BJ (cell line): ENCODE results near the gene TSTD2. TPM values are rescaled to one million over a fixed set of nuclear protein-coding genes. Genes with fewer than 3 reads are reported as not detected.

Experiments
- CTCF ChIA-PET: fragments of 350-600 bp; formaldehyde crosslinking; extraction: SDS; loops from one replicate; lab custom pipeline; 2021; ENCODE audit warnings: antibody characterized with exemption, inconsistent platforms; lab: Yijun Ruan, JAX
- POLR2A ChIA-PET: fragments of 300-600 bp; sonication (Branson Sonifier 250); formaldehyde crosslinking; extraction: SDS; loops from one replicate; lab custom pipeline; 2021; ENCODE audit warnings: antibody characterized with exemption; lab: Charles Lee
- DNase-seq: peaks from one replicate; pipeline ENCODE4 v3.0.0-alpha.2; 2011; ENCODE audit warnings: low read depth
- H3K27me3 ChIP-seq: 2 replicates; pipeline ENCODE4 v1.6.0; 2011; ENCODE audit warnings: low read length; ENCODE audit not compliant: control insufficient read depth, insufficient read depth
- H3K36me3 ChIP-seq: 2 replicates; pipeline ENCODE4 v1.5.1; 2011; ENCODE audit warnings: low read length; ENCODE audit not compliant: control insufficient read depth, insufficient read depth
- H3K4me3 ChIP-seq: 2 replicates; pipeline ENCODE4 v1.5.1; 2011; ENCODE audit warnings: low read depth, mild to moderate bottlenecking, control low read depth, low read length
- polyA plus RNA-seq: library from polyadenylated mRNA; depleted of rRNA; stranded (reverse); fragments of >200 nt; gene quantifications from 2 replicates; pipeline ENCODE4 v1.2.3, GENCODE V29; 2011
- TF ChIP-seq, protein P1 (sequence below): IDR thresholded peaks from 2 replicates; pipeline ENCODE4 v1.5.1; 2011; ENCODE audit warnings: low read depth, mild to moderate bottlenecking, control low read depth, inconsistent platforms, low read length, moderate library complexity; ENCODE audit not compliant: insufficient read depth

TSTD2 gene
- polyA plus RNA-seq, 1 experiment: 15.4 TPM

DNA sequence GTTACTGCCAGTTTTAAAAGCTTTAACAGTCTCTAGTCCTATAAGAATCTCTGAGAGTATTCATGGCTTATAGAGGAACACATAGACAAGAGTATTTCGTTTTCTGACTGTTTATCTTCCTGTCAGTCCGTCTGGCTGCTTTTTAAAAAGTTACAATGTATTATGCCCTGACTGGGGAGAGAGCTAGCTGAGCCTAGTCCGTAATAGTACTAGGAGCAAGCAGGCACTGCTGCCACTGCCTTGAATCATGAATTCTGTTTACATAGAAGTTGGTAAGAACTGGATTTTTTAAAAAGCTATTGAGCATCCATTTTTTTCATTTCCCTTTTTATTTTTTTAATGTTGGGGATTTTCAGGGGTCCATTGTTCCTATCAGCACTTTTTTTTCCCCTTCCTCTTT is 37.4 kb upstream of the TSTD2 start:
- H3K4me3 ChIP-seq: no peak overlapping the region
- H3K27me3 ChIP-seq: no peaks in the 10 kb centered on the region
- POLR2A ChIA-PET: no interaction called here
- CTCF ChIA-PET: interaction anchor here (0.7 to 1.4 kb wide), 2 partner anchors 9 to 23 kb away, joined by 3 read pairs; no protein-coding TSS in a partner anchor
- peaks cover 15% of the 10 kb centered on the region for H3K36me3 ChIP-seq
- DNase-seq: no peak
- TF ChIP-seq, protein P1, sequence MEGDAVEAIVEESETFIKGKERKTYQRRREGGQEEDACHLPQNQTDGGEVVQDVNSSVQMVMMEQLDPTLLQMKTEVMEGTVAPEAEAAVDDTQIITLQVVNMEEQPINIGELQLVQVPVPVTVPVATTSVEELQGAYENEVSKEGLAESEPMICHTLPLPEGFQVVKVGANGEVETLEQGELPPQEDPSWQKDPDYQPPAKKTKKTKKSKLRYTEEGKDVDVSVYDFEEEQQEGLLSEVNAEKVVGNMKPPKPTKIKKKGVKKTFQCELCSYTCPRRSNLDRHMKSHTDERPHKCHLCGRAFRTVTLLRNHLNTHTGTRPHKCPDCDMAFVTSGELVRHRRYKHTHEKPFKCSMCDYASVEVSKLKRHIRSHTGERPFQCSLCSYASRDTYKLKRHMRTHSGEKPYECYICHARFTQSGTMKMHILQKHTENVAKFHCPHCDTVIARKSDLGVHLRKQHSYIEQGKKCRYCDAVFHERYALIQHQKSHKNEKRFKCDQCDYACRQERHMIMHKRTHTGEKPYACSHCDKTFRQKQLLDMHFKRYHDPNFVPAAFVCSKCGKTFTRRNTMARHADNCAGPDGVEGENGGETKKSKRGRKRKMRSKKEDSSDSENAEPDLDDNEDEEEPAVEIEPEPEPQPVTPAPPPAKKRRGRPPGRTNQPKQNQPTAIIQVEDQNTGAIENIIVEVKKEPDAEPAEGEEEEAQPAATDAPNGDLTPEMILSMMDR: no peak

DNA sequence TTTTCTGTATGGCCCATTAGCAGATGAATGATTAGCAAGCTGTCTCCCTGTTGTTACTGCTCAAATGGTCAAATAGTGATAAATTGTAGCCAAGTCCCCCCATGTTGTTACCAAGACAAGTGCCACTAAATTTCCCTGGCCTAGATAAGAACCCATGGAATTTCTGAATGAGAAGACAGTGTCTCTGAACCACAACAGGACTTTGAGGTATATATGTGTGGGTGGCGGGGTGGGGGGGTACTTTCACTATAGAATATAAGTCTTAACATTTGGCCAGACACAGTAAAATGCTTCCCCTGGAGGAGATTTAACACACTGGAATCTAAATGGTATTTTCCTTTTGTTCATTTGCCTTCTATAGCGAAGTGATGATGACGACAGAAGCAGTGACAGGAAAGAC is 35.3 kb upstream of the TSTD2 start:
- POLR2A ChIA-PET: no interaction called here
- Histone ChIP-seq H3K36me3 (peaks cover 17% of the 10 kb centered on the region), H3K27me3 (no peaks in the 10 kb centered on the region), H3K4me3 (no peak overlapping the region)
- TF ChIP-seq, protein P1: no peak
- CTCF ChIA-PET: no interaction called here
- DNase-seq: no peak

DNA sequence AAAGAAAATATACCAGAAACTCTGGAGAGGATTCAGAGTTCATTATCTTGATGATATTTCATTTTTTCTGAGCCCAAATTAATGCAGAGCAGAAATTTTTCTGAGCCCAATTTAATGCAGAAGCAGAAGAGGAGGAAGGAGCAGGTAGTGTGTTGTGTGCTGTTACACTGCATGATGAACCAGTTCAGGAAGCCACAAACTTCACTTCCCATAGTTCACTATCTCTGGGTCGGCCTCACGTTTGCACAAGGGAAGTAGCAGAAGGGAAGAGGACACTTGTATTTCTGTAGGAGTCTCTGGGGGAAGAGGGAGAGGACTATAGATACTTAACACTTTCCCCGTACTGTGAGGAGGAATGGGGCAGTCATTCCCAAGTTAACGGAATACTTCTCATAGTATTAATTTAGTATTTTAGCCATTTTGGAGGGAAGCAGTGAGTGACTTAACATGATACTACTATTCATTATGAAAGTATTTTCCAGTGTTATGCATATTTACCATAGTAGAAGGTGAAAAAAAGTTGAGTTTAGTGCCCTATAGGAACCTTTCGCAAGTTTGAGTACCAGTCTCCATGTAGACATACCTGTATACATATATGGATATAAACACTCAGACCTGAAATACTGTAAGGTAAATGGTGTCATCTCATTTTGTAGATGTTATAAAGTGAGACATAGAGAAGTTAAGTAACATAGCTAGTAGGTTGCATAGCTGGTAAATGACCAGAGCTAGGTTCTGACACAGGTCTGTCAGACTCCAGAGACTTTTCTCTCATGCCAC is 33.9 kb upstream of the TSTD2 start:
- H3K4me3 ChIP-seq: no peak overlapping the region
- TF ChIP-seq, protein P1: no peak
- ChIA-PET CTCF (interaction anchor here (0.8 to 1.8 kb wide), 3 partner anchors 10 to 19 kb away, joined by 3 to 7 read pairs (median 3); no protein-coding TSS in a partner anchor), POLR2A (no interaction called here)
- H3K27me3 ChIP-seq: no peaks in the 10 kb centered on the region
- DNase-seq: no peak
- peaks cover 16% of the 10 kb centered on the region for H3K36me3 ChIP-seq

DNA sequence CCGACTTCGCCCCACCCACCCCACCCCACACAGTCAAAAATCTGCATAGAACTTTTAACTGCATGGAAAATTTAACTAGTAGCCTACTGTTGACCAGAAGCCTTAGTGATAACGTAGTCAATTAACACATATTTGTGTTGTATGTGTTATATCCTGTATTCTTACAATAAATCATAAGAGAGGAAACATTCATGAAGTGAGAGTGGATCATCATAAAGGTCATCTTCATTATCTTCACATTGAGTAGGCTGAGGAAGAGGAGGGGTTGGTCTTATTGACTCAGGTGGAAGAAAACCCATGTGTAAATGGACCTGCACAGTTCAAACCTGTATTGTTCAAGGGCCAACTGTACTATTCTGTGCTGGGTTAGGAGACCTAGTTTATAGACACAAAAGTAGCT is 32.6 kb upstream of the TSTD2 start:
- POLR2A ChIA-PET: no interaction called here
- Histone ChIP-seq H3K4me3 (no peak overlapping the region), H3K27me3 (no peaks in the 10 kb centered on the region), H3K36me3 (peaks cover 15% of the 10 kb centered on the region)
- CTCF ChIA-PET: no interaction called here
- TF ChIP-seq, protein P1: no peak
- no peak for DNase-seq

DNA sequence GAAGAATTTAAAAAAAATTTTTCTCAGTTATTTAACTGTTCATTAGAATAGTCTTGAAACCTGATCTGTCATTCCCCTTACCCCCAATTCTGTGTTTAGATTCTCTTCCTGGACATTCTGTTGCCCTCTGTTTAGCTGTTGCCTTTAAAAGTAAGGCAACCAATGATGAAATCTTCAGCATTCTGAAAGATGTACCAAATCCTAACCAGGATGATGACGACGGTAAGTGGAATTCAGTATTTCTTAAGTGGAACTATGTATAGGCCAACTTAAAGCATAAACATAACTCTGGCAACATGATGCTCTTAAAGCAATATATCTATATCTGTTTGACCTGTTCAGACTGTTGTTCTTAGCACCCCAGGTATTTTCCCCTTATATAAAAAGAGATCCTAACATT is 27.7 kb upstream of the TSTD2 start:
- no peak for DNase-seq
- ChIA-PET CTCF (interaction anchor here (0.6 to 1.6 kb wide), 3 partner anchors 10 to 27 kb away, joined by 3 to 9 read pairs (median 4); no protein-coding TSS in a partner anchor), POLR2A (no interaction called here)
- Histone ChIP-seq H3K27me3 (no peaks in the 10 kb centered on the region), H3K4me3 (no peak overlapping the region), H3K36me3 (peaks cover 17% of the 10 kb centered on the region)
- TF ChIP-seq, protein P1: no peak
